Measurements from ENCODE around the gene ZNF442. TPM values are rescaled to one million over a fixed set of nuclear protein-coding genes. Genes with fewer than 3 reads are reported as not detected.
"Not testable (repeated sequence)": the region's sequence is repeated elsewhere in the genome, so short reads cannot be mapped to it uniquely, and the experiment has no call there.

The ZNF442 gene
- total RNA-seq, 1 donor from 2014 or later = 4.3 TPM

GRCh38 chr19:12330340-12330739 is 35.1 kb downstream of the ZNF442 start:
- no peak for DNase-seq

- DNase-seq = no peak
Observed at GRCh38 chr19:12325690-12326089, 39.8 kb downstream of the ZNF442 start.

GRCh38 chr19:12318782-12319413 is 46.6 kb downstream of the ZNF442 start:
- no peak for DNase-seq

- DNase-seq = no peak
Observed at GRCh38 chr19:12314553-12314952, 50.9 kb downstream of the ZNF442 start.

- DNase-seq = not testable (repeated sequence)
Observed at GRCh38 chr19:12308891-12309290, 56.6 kb downstream of the ZNF442 start.

Other genes with a start within 250 kb of the ZNF442 start
- 4.0 and 4.8 TPM in 2 replicates for gene ZNF20, start 225.3 kb downstream of the ZNF442 start, total RNA-seq
- 11.5 and 15.1 TPM in 2 replicates for gene ZNF625, start 208.9 kb downstream of the ZNF442 start, total RNA-seq
- gene ZNF136, start 202.6 kb downstream of the ZNF442 start, total RNA-seq = 5.1 and 8.7 TPM in 2 replicates
- gene ZNF44, start 70.8 kb downstream of the ZNF442 start, total RNA-seq = 6.9 and 8.8 TPM in 2 replicates
- gene ZNF563, start 32.0 kb downstream of the ZNF442 start, total RNA-seq = 2.2 TPM in 2 replicates
- gene ZNF799, start 35.6 kb upstream of the ZNF442 start, total RNA-seq = 6.1 and 12.1 TPM in 2 replicates
- 6.2 and 9.5 TPM in 2 replicates for gene ZNF443, start 75.3 kb upstream of the ZNF442 start, total RNA-seq
- 3.5 and 5.8 TPM in 2 replicates for gene ZNF709, start 119.1 kb upstream of the ZNF442 start, total RNA-seq
- 8.4 and 13.3 TPM in 2 replicates for gene ZNF564, start 185.8 kb upstream of the ZNF442 start, total RNA-seq
- 10.2 and 13.1 TPM in 2 replicates for gene ZNF490, start 245.1 kb upstream of the ZNF442 start, total RNA-seq
- gene ZNF791, start 245.2 kb upstream of the ZNF442 start, total RNA-seq = 17.9 and 21.3 TPM in 2 replicates

All from dermis blood vessel endothelial cell (primary cell).